ENCODE results near the gene MR1. TPM values are rescaled to one million over a fixed set of nuclear protein-coding genes. Genes with fewer than 3 reads are reported as not detected.
A peak's percentile ranks its signal among the peaks of the same experiment; 100 is the strongest.

The MR1 gene
- total RNA-seq, 2 experiments from 2014 or later = 16.2 to 18.1 TPM

GRCh38 chr1:181081395-181081794 is 47.6 kb downstream of the MR1 start:
- POLR2A ChIA-PET = interaction anchor here (1.1 kb wide), 1 partner anchor 68 kb away, joined by 4 read pairs; no protein-coding TSS in a partner anchor
- H3K27me3 ChIP-seq (ENCODE audit: control insufficient read depth in 1 of 2, insufficient read depth in 2 of 2, low read length in 2 of 2) = peaks cover 0 to 6% of the 10 kb centered on the region in 2 experiments
- Mint-ChIP-seq H3K27me3 (peaks cover 16% of the 10 kb centered on the region), H3K4me3 (no peak overlapping the region), H3K36me3 (ENCODE audit: low read depth) (no peaks in the 10 kb centered on the region), H3K9me3 (no peaks in the 10 kb centered on the region), H3K27ac (no peak overlapping the region), H3K4me1 (ENCODE audit: low read depth) (peaks cover 7% of the 10 kb centered on the region)
- no peak for TF ChIP-seq CTCF (IDR thresholded peaks at IDR 0.05)
- H3K4me1 ChIP-seq (ENCODE audit: insufficient read depth, low read length) = peaks cover 4% of the 10 kb centered on the region
- intact Hi-C loops (cut with DNase I, micrococcal nuclease) = no loop called here
- H3K27ac ChIP-seq (ENCODE audit: low read depth in 1 of 2, low read length in 2 of 2) = no peak overlapping the region
- ATAC-seq (ENCODE audit: poor library complexity) = no peak
- CTCF ChIA-PET = interaction anchor here (1.2 to 1.4 kb wide), 2 partner anchors 43 to 61 kb away, joined by 3 read pairs; no protein-coding TSS in a partner anchor
- no peak for DNase-seq
- H3K9me3 ChIP-seq (ENCODE audit: control insufficient read depth in 1 of 2, insufficient read depth in 1 of 2, low read length in 2 of 2) = no peaks in the 10 kb centered on the region
- H3K36me3 ChIP-seq (ENCODE audit: insufficient read depth, low read length) = no peaks in the 10 kb centered on the region
- H3K4me3 ChIP-seq (ENCODE audit: low read length) = no peak overlapping the region

GRCh38 chr1:181083842-181084605 is 50.2 kb downstream of the MR1 start:
- peak; percentile 60 for ATAC-seq (ENCODE audit: poor library complexity)

DNA sequence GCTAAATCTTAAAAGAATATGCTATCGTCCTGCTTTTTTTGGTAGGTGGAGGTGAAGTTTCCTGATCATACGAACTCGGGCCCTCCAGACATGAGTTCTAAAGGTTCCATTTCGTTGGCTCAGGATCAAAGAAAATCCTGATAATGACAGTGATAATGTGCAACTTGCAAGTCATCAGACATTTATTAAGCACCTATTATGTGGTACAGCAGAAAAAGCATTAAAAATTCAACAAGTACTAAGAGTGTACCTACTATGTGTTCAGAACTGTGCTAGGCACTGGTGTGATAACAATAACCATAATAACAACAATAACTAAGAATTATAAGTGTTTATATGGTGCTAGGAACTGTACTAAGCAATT is 50.8 kb downstream of the MR1 start:
- POLR2A ChIA-PET = interaction anchor here (0.8 to 1.2 kb wide), 5 partner anchors 52 to 81 kb away, joined by 4 to 8 read pairs (median 6); no protein-coding TSS in a partner anchor
- DNase-seq (no peak), ATAC-seq (ENCODE audit: poor library complexity) (no peak)
- no peak overlapping the region for H3K4me3 ChIP-seq (ENCODE audit: low read length)
- no peak for TF ChIP-seq CTCF (IDR thresholded peaks at IDR 0.05)
- intact Hi-C loops (cut with DNase I, micrococcal nuclease) = loop anchor here (1.0 to 2.0 kb wide), 5 partner anchors 44 to 312 kb away; no protein-coding TSS in a partner anchor
- H3K27ac Mint-ChIP-seq = no peak overlapping the region
- CTCF ChIA-PET = interaction anchor here (0.7 to 3.8 kb wide), 16 partner anchors 14 to 569 kb away, joined by 3 to 54 read pairs (median 5); partner anchors contain the start of gene STX6
- H3K4me3 Mint-ChIP-seq = no peak overlapping the region
- H3K9me3 Mint-ChIP-seq = no peaks in the 10 kb centered on the region
- no peaks in the 10 kb centered on the region for H3K27me3 ChIP-seq (ENCODE audit: control insufficient read depth in 1 of 2, insufficient read depth in 2 of 2, low read length in 2 of 2)
- peaks cover under 1% of the 10 kb centered on the region for H3K27me3 Mint-ChIP-seq
- no peaks in the 10 kb centered on the region for H3K9me3 ChIP-seq (ENCODE audit: control insufficient read depth in 1 of 2, insufficient read depth in 1 of 2, low read length in 2 of 2)
- no peaks in the 10 kb centered on the region for H3K36me3 ChIP-seq (ENCODE audit: insufficient read depth, low read length)
- peaks cover 9% of the 10 kb centered on the region for H3K4me1 ChIP-seq (ENCODE audit: insufficient read depth, low read length)
- no peak overlapping the region for H3K27ac ChIP-seq (ENCODE audit: low read depth in 1 of 2, low read length in 2 of 2)
- peaks cover 17% of the 10 kb centered on the region for H3K4me1 Mint-ChIP-seq (ENCODE audit: low read depth)
- H3K36me3 Mint-ChIP-seq (ENCODE audit: low read depth) = peaks cover 6% of the 10 kb centered on the region

More at GRCh38 chr1:181083842-181084605, 50.2 kb downstream of the MR1 start:
- Histone ChIP-seq H3K4me3 (ENCODE audit: low read length) (no peak overlapping the region), H3K27ac (ENCODE audit: low read depth in 1 of 2, low read length in 2 of 2) (no peak overlapping the region), H3K4me1 (ENCODE audit: insufficient read depth, low read length) (peaks cover 9% of the 10 kb centered on the region), H3K27me3 (ENCODE audit: control insufficient read depth in 1 of 2, insufficient read depth in 2 of 2, low read length in 2 of 2) (no peaks in the 10 kb centered on the region), H3K9me3 (ENCODE audit: control insufficient read depth in 1 of 2, insufficient read depth in 1 of 2, low read length in 2 of 2) (no peaks in the 10 kb centered on the region), H3K36me3 (ENCODE audit: insufficient read depth, low read length) (no peaks in the 10 kb centered on the region)
- intact Hi-C loops (cut with DNase I, micrococcal nuclease) = loop anchor here (1.0 to 2.0 kb wide), 5 partner anchors 43 to 313 kb away; no protein-coding TSS in a partner anchor
- peak in 13 of 14 experiments; percentile 27 to 87 (median 52) for DNase-seq
- Mint-ChIP-seq H3K27me3 (peaks cover 5% of the 10 kb centered on the region), H3K27ac (no peak overlapping the region), H3K9me3 (no peaks in the 10 kb centered on the region), H3K36me3 (ENCODE audit: low read depth) (peaks cover 4% of the 10 kb centered on the region), H3K4me1 (ENCODE audit: low read depth) (peaks cover 17% of the 10 kb centered on the region), H3K4me3 (no peak overlapping the region)
- TF ChIP-seq CTCF (IDR thresholded peaks at IDR 0.05) = peak; percentile 68
- POLR2A ChIA-PET = interaction anchor here (0.8 to 1.2 kb wide), 7 partner anchors 21 to 82 kb away, joined by 4 to 8 read pairs (median 6); no protein-coding TSS in a partner anchor
- CTCF ChIA-PET = interaction anchor here (0.6 to 3.8 kb wide), 20 partner anchors 14 to 568 kb away, joined by 3 to 54 read pairs (median 5); partner anchors contain the start of gene STX6
